KOPT-K1 (cell line): ENCODE measurements around the gene AKR1B1.

Source experiments
- H3K27ac ChIP-seq: fragments of 200-600 bp; sonication (generic); 2 replicates; pipeline ENCODE4 v1.5.1; 2016; ENCODE audit warnings: antibody characterized with exemption, mild to moderate bottlenecking, low read depth, low read length; ENCODE audit not compliant: poor library complexity, severe bottlenecking
- H3K36me3 ChIP-seq: fragments of 200-600 bp; sonication (generic); 2 replicates; pipeline ENCODE4 v1.5.1; 2017; ENCODE audit warnings: antibody characterized with exemption, mild to moderate bottlenecking, low read length, moderate library complexity; ENCODE audit not compliant: insufficient read depth
- H3K9me3 ChIP-seq: fragments of 200-600 bp; sonication (generic); 2 replicates; pipeline ENCODE4 v1.5.1; 2017; ENCODE audit warnings: antibody characterized with exemption, low read length, mild to moderate bottlenecking; ENCODE audit not compliant: insufficient read depth, poor library complexity, severe bottlenecking

The AKR1B1 gene

GRCh38 chr7:134427896-134428295 is 31.0 kb downstream of the AKR1B1 start:
- Histone ChIP-seq H3K27ac (no peak overlapping the region), H3K36me3 (no peaks in the 10 kb centered on the region), H3K9me3 (no peaks in the 10 kb centered on the region)

- H3K9me3 ChIP-seq = no peaks in the 10 kb centered on the region
- no peak overlapping the region for H3K27ac ChIP-seq
- no peaks in the 10 kb centered on the region for H3K36me3 ChIP-seq
Measured at GRCh38 chr7:134425777-134426176, 33.1 kb downstream of the AKR1B1 start.

- H3K9me3 ChIP-seq = no peaks in the 10 kb centered on the region
- H3K36me3 ChIP-seq = no peaks in the 10 kb centered on the region
- H3K27ac ChIP-seq = no peak overlapping the region
Measured at GRCh38 chr7:134422638-134423037, 36.3 kb downstream of the AKR1B1 start.

GRCh38 chr7:134422008-134422407 is 36.9 kb downstream of the AKR1B1 start:
- no peaks in the 10 kb centered on the region for H3K9me3 ChIP-seq
- H3K27ac ChIP-seq = no peak overlapping the region
- H3K36me3 ChIP-seq = no peaks in the 10 kb centered on the region

- H3K36me3 ChIP-seq = no peaks in the 10 kb centered on the region
- no peak overlapping the region for H3K27ac ChIP-seq
- H3K9me3 ChIP-seq = no peaks in the 10 kb centered on the region
Measured at GRCh38 chr7:134420424-134421125, 38.3 kb downstream of the AKR1B1 start.

GRCh38 chr7:134419875-134420274 is 39.0 kb downstream of the AKR1B1 start:
- no peaks in the 10 kb centered on the region for H3K36me3 ChIP-seq
- H3K27ac ChIP-seq = no peak overlapping the region
- H3K9me3 ChIP-seq = no peaks in the 10 kb centered on the region

GRCh38 chr7:134419085-134419484 is 39.8 kb downstream of the AKR1B1 start:
- no peak overlapping the region for H3K27ac ChIP-seq
- H3K9me3 ChIP-seq = no peaks in the 10 kb centered on the region
- no peaks in the 10 kb centered on the region for H3K36me3 ChIP-seq

- Histone ChIP-seq H3K9me3 (no peaks in the 10 kb centered on the region), H3K27ac (no peak overlapping the region), H3K36me3 (no peaks in the 10 kb centered on the region)
Measured at GRCh38 chr7:134415700-134416099, 43.2 kb downstream of the AKR1B1 start.

- H3K27ac ChIP-seq = no peak overlapping the region
Measured at GRCh38 chr7:134414109-134414508, 44.8 kb downstream of the AKR1B1 start.

GRCh38 chr7:134407311-134407710 is 51.6 kb downstream of the AKR1B1 start:
- H3K9me3 ChIP-seq = peaks cover 15% of the 10 kb centered on the region
- H3K27ac ChIP-seq = no peak overlapping the region
- no peaks in the 10 kb centered on the region for H3K36me3 ChIP-seq

More at GRCh38 chr7:134414109-134414508, 44.8 kb downstream of the AKR1B1 start:
- Histone ChIP-seq H3K9me3 (no peaks in the 10 kb centered on the region), H3K36me3 (no peaks in the 10 kb centered on the region)

GRCh38 chr7:134406431-134406830 is 52.5 kb downstream of the AKR1B1 start:
- Histone ChIP-seq H3K9me3 (peaks cover 15% of the 10 kb centered on the region), H3K36me3 (no peaks in the 10 kb centered on the region), H3K27ac (no peak overlapping the region)

GRCh38 chr7:134405299-134405698 is 53.6 kb downstream of the AKR1B1 start:
- Histone ChIP-seq H3K27ac (no peak overlapping the region), H3K9me3 (peaks cover 15% of the 10 kb centered on the region), H3K36me3 (no peaks in the 10 kb centered on the region)

GRCh38 chr7:134403062-134403461 is 55.8 kb downstream of the AKR1B1 start:
- peaks cover 15% of the 10 kb centered on the region for H3K9me3 ChIP-seq
- H3K36me3 ChIP-seq = no peaks in the 10 kb centered on the region
- no peak overlapping the region for H3K27ac ChIP-seq

GRCh38 chr7:134400859-134401258 is 58.0 kb downstream of the AKR1B1 start:
- Histone ChIP-seq H3K27ac (no peak overlapping the region), H3K9me3 (peaks cover 11% of the 10 kb centered on the region), H3K36me3 (no peaks in the 10 kb centered on the region)

GRCh38 chr7:134396031-134396430 is 62.9 kb downstream of the AKR1B1 start:
- Histone ChIP-seq H3K27ac (no peak overlapping the region), H3K9me3 (no peaks in the 10 kb centered on the region), H3K36me3 (no peaks in the 10 kb centered on the region)

GRCh38 chr7:134395604-134396003 is 63.3 kb downstream of the AKR1B1 start:
- H3K9me3 ChIP-seq = no peaks in the 10 kb centered on the region
- H3K27ac ChIP-seq = no peak overlapping the region
- H3K36me3 ChIP-seq = no peaks in the 10 kb centered on the region
